GM21717 (cell line): ENCODE data around the gene COL21A1.

Experiments
- ATAC-seq: cut with Tn5 transposase; IDR thresholded peaks from one replicate; pipeline ENCODE4 v1.9.1; 2021; ENCODE audit warnings: mild to moderate bottlenecking, moderate library complexity; ENCODE audit not compliant: unreplicated experiment

Gene COL21A1

GRCh38 chr6:56246541-56246880 lies 869 bp downstream of the COL21A1 start:
- ATAC-seq = no peak

- no peak for ATAC-seq
Observed at GRCh38 chr6:56245903-56246351, 1.5 kb downstream of the COL21A1 start.

GRCh38 chr6:56244528-56245253 lies 2.7 kb downstream of the COL21A1 start:
- no peak for ATAC-seq

- no peak for ATAC-seq
Observed at GRCh38 chr6:56244089-56244488, 3.3 kb downstream of the COL21A1 start.

- peak; percentile 89 for ATAC-seq
Observed at GRCh38 chr6:56243518-56244070, 3.8 kb downstream of the COL21A1 start.

GRCh38 chr6:56242346-56242745 lies 5.0 kb downstream of the COL21A1 start:
- no peak for ATAC-seq

GRCh38 chr6:56241124-56241802 lies 6.1 kb downstream of the COL21A1 start:
- ATAC-seq = no peak

- no peak for ATAC-seq
Observed at GRCh38 chr6:56238352-56238751, 9.0 kb downstream of the COL21A1 start.

- ATAC-seq = no peak
Observed at GRCh38 chr6:56235245-56235644, 12.1 kb downstream of the COL21A1 start.

GRCh38 chr6:56232436-56232835 lies 14.9 kb downstream of the COL21A1 start:
- no peak for ATAC-seq

- ATAC-seq = no peak
Observed at GRCh38 chr6:56231827-56232226, 15.6 kb downstream of the COL21A1 start.

GRCh38 chr6:56230976-56231566 lies 16.3 kb downstream of the COL21A1 start:
- ATAC-seq = no peak

- no peak for ATAC-seq
Observed at GRCh38 chr6:56227071-56227879, 20.1 kb downstream of the COL21A1 start.

- ATAC-seq = no peak
Observed at GRCh38 chr6:56223995-56224394, 23.4 kb downstream of the COL21A1 start.

- no peak for ATAC-seq
Observed at GRCh38 chr6:56222499-56222898, 24.9 kb downstream of the COL21A1 start.

GRCh38 chr6:56220078-56220477 lies 27.3 kb downstream of the COL21A1 start:
- no peak for ATAC-seq

GRCh38 chr6:56214703-56215101 lies 32.7 kb downstream of the COL21A1 start:
- ATAC-seq = no peak

- no peak for ATAC-seq
Observed at GRCh38 chr6:56214041-56214702, 33.2 kb downstream of the COL21A1 start.

GRCh38 chr6:56211724-56212123 lies 35.7 kb downstream of the COL21A1 start:
- ATAC-seq = no peak

- no peak for ATAC-seq
Observed at GRCh38 chr6:56204134-56204533, 43.2 kb downstream of the COL21A1 start.
